Measurements from ENCODE around the gene COG3.

Gene COG3

GRCh38 chr13:45448965-45449559, 15.7 kb upstream of the COG3 start:
- no peak for DNase-seq

GRCh38 chr13:45451282-45451681, 13.5 kb upstream of the COG3 start:
- no peak for DNase-seq

- no peak for DNase-seq
These were observed 10.5 kb upstream of the COG3 start for GRCh38 chr13:45454204-45454603.

- no peak for DNase-seq
These were observed 8.4 kb upstream of the COG3 start for GRCh38 chr13:45456196-45456972.

- DNase-seq, result no peak
These were observed 525 bp upstream of the COG3 start for GRCh38 chr13:45464141-45464686.

GRCh38 chr13:45466359-45466758, 1.6 kb downstream of the COG3 start:
- no peak for DNase-seq

- DNase-seq, result no peak
These were observed 3.9 kb downstream of the COG3 start for GRCh38 chr13:45468635-45469034.

- DNase-seq, result no peak
These were observed 7.5 kb downstream of the COG3 start for GRCh38 chr13:45472171-45472705.

- no peak for DNase-seq
These were observed 8.9 kb downstream of the COG3 start for GRCh38 chr13:45473627-45474026.

- no peak for DNase-seq
These were observed 10.1 kb downstream of the COG3 start for GRCh38 chr13:45474584-45475454.

GRCh38 chr13:45479661-45480060, 14.9 kb downstream of the COG3 start:
- no peak for DNase-seq

GRCh38 chr13:45481688-45482087, 16.9 kb downstream of the COG3 start:
- DNase-seq, result no peak

- no peak for DNase-seq
These were observed 17.9 kb downstream of the COG3 start for GRCh38 chr13:45482571-45483173.

GRCh38 chr13:45487604-45488003, 22.9 kb downstream of the COG3 start:
- no peak for DNase-seq

GRCh38 chr13:45490068-45490467, 25.3 kb downstream of the COG3 start:
- DNase-seq, result no peak

GRCh38 chr13:45492538-45492937, 27.8 kb downstream of the COG3 start:
- DNase-seq, result no peak

GRCh38 chr13:45496942-45497341, 32.2 kb downstream of the COG3 start:
- no peak for DNase-seq

- DNase-seq, result no peak
These were observed 35.9 kb downstream of the COG3 start for GRCh38 chr13:45500492-45501174.

GRCh38 chr13:45501175-45501526, 36.4 kb downstream of the COG3 start:
- no peak for DNase-seq

- no peak for DNase-seq
These were observed 38.9 kb downstream of the COG3 start for GRCh38 chr13:45503658-45504057.

GRCh38 chr13:45506811-45507210, 42.1 kb downstream of the COG3 start:
- no peak for DNase-seq

- no peak for DNase-seq
These were observed 44.0 kb downstream of the COG3 start for GRCh38 chr13:45508776-45509175.

Measured in activated CD8-positive, alpha-beta memory T cell treated with anti-CD3 and anti-CD28 coated beads, Interleukin-2, amount 50 U/mL, for 48 hours (primary cell).